Rectal smooth muscle tissue (tissue), 1 donor: Measurements from ENCODE around the gene RRAGB.
"Not testable (repeated sequence)": the region's sequence is repeated elsewhere in the genome, so short reads cannot be mapped to it uniquely, and the experiment has no call there.

ENCODE experiments used
- H3K27ac ChIP-seq: one replicate; pipeline ENCODE4 v1.7.0; 2013; ENCODE audit warnings: low read depth, low read length, inconsistent platforms
- H3K27me3 ChIP-seq: one replicate; pipeline ENCODE4 v1.7.0; 2013; ENCODE audit warnings: low read length; ENCODE audit not compliant: control insufficient read depth, insufficient read depth
- H3K36me3 ChIP-seq: one replicate; pipeline ENCODE4 v1.7.0; 2013; ENCODE audit warnings: low read length; ENCODE audit not compliant: control insufficient read depth, insufficient read depth
- H3K4me1 ChIP-seq: one replicate; pipeline ENCODE4 v1.7.0; 2013; ENCODE audit warnings: low read length; ENCODE audit not compliant: control insufficient read depth, insufficient read depth
- H3K4me3 ChIP-seq: one replicate; pipeline ENCODE4 v1.7.0; 2013; ENCODE audit warnings: low read length
- H3K9ac ChIP-seq: one replicate; pipeline ENCODE4 v1.7.0; 2013; ENCODE audit warnings: low read length

RRAGB gene

DNA sequence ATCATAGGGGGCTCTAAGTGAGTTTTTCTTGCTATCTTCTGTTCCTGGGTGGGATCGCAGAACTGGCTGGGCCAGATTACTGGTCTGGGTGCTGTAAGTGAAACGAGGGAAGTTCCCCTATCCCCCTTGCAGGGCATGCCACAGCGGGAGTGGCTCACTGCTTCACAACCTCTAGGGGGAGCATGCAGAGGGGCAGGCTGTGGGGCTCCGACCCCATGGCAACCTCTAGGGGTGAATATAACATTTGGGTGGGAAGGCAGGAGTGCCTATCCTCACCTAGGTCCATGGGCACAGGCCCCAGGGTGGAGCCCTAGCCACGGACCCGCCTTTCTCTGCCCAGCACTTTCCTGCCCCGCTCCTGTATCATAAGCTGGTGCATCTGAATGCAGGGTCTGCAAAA is 1.7 kb upstream of the RRAGB start:
- Histone ChIP-seq H3K4me3 (no peak overlapping the region), H3K9ac (no peak overlapping the region), H3K36me3 (no peaks in the 10 kb centered on the region), H3K27ac (no peak overlapping the region), H3K4me1 (no peaks in the 10 kb centered on the region), H3K27me3 (no peaks in the 10 kb centered on the region)

DNA sequence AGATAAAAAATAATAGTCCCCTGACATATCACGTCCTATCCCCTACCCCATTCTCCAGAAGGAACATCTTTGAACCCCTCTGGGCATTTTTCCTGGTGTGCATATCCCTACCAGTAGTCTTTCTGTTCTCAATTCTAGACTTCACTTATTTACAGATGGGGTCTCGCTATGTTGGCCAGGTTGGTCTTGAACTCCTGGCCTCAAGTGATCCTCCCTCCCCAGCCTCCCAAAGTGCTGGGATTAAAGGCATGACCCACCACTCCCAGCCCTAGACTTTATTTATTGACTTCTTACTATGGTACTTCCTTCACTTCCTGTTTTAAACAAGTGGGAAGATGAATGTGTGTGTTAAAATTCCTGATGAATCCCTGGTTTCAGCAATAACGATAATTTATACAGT is 612 bp upstream of the RRAGB start:
- H3K4me3 ChIP-seq = peak overlapping the region; percentile 49
- peak overlapping the region; percentile 60 for H3K27ac ChIP-seq
- no peaks in the 10 kb centered on the region for H3K36me3 ChIP-seq
- no peaks in the 10 kb centered on the region for H3K27me3 ChIP-seq
- H3K9ac ChIP-seq = no peak overlapping the region
- no peaks in the 10 kb centered on the region for H3K4me1 ChIP-seq

- H3K27ac ChIP-seq = no peak overlapping the region
- H3K36me3 ChIP-seq = no peaks in the 10 kb centered on the region
- H3K9ac ChIP-seq = no peak overlapping the region
- no peak overlapping the region for H3K4me3 ChIP-seq
- H3K4me1 ChIP-seq = no peaks in the 10 kb centered on the region
- no peaks in the 10 kb centered on the region for H3K27me3 ChIP-seq
Measured at GRCh38 chrX:55731826-55732225, 14.3 kb downstream of the RRAGB start.

DNA sequence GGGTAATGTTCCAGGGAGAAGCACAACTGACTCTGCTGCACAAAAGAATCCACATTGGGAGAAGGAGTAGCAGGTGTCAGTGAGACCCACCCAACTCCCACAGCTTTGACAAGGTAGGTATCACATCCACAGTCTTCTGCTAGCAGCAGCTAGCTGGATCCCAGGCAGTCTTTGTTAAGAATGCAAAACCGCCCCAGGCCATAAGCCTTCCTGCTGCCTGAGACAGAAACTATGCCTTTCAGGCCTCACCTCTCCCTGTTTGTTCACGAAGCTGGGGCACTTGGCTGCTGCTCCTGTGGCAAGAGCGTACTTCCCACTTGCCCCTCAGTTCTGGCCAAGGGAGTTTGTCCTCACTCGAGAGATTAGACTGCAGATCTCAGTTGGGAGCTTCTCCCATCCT is 21.4 kb downstream of the RRAGB start:
- no peak overlapping the region for H3K27ac ChIP-seq
- peaks cover 12% of the 10 kb centered on the region for H3K36me3 ChIP-seq
- no peak overlapping the region for H3K4me3 ChIP-seq
- no peak overlapping the region for H3K9ac ChIP-seq
- H3K27me3 ChIP-seq = no peaks in the 10 kb centered on the region
- no peaks in the 10 kb centered on the region for H3K4me1 ChIP-seq

DNA sequence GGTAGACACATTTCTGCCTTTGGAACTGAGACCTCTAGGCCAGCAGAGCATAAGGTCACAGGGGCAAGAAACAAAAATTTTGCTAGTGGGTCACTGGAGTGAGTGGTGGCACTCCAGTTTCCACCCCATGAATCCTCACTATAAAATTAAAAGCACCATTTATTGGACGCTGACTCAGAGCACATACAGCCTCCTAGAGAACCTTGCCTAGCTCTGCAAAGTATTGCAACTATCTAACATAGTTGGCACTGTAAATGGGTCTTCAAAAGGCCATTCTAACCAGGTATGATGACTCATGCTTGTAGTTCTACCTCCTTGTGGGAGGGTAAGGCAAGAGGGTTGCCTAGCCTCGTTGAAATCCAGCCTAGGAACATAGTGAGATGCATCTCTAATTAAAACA is 25.1 kb downstream of the RRAGB start:
- Histone ChIP-seq H3K36me3 (peaks cover 13% of the 10 kb centered on the region), H3K9ac (no peak overlapping the region), H3K27ac (no peak overlapping the region), H3K4me3 (no peak overlapping the region), H3K27me3 (no peaks in the 10 kb centered on the region), H3K4me1 (no peaks in the 10 kb centered on the region)

DNA sequence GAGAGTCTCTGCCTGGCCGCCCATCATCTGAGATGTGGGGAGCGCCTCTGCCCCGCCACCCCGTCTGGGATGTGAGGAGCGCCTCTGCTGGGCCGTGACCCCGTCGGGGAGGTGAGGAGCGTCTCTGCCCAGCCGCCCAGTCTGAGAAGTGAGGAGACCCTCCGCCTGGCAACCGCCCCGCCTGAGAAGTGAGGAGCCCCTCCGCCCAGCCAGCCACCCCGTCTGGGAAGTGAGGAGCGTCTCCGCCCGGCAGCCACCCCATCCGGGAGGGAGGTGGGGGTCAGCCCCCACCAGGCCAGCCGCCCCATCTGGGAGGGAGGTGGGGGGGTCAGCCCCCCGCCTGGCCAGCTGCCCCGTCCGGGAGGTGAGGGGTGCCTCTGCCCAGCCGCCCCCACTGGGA is 30.9 kb downstream of the RRAGB start:
- not testable (repeated sequence) for H3K27ac ChIP-seq, H3K27me3 ChIP-seq, H3K9ac ChIP-seq, H3K4me1 ChIP-seq, H3K36me3 ChIP-seq, H3K4me3 ChIP-seq

DNA sequence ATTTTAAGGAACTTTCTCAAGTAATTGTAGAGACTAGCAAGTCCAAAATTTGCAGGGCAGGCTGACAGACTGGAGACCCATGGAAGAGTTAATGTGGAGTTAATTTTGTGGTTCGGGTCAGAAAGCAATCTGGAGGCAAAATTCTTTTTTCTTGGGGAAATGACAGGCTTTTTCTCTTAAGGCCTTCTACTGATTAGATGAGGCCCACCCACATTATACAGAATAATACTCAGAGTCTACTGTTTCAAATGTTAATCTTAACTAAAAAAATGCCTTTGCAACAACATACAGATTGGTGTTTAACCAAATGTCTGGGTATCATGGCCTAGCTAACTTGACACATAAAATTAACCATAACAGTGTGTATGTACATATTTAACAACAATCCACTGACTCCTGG is 32.7 kb downstream of the RRAGB start:
- no peaks in the 10 kb centered on the region for H3K4me1 ChIP-seq
- H3K27ac ChIP-seq = no peak overlapping the region
- no peak overlapping the region for H3K4me3 ChIP-seq
- no peaks in the 10 kb centered on the region for H3K27me3 ChIP-seq
- peaks cover 5% of the 10 kb centered on the region for H3K36me3 ChIP-seq
- no peak overlapping the region for H3K9ac ChIP-seq

- Histone ChIP-seq H3K27me3 (no peaks in the 10 kb centered on the region), H3K4me1 (no peaks in the 10 kb centered on the region), H3K27ac (no peak overlapping the region), H3K4me3 (no peak overlapping the region), H3K9ac (no peak overlapping the region), H3K36me3 (no peaks in the 10 kb centered on the region)
Measured at GRCh38 chrX:55754861-55755294, 37.3 kb downstream of the RRAGB start.

GRCh38 chrX:55758033-55758432 is 40.5 kb downstream of the RRAGB start:
- Histone ChIP-seq H3K36me3 (no peaks in the 10 kb centered on the region), H3K4me1 (no peaks in the 10 kb centered on the region), H3K9ac (no peak overlapping the region), H3K4me3 (no peak overlapping the region), H3K27ac (no peak overlapping the region), H3K27me3 (no peaks in the 10 kb centered on the region)

GRCh38 chrX:55759478-55759877 is 41.9 kb downstream of the RRAGB start:
- Histone ChIP-seq H3K9ac (no peak overlapping the region), H3K27ac (no peak overlapping the region), H3K27me3 (no peaks in the 10 kb centered on the region), H3K4me1 (no peaks in the 10 kb centered on the region), H3K36me3 (no peaks in the 10 kb centered on the region), H3K4me3 (no peak overlapping the region)

- Histone ChIP-seq H3K4me1 (no peaks in the 10 kb centered on the region), H3K27ac (no peak overlapping the region), H3K4me3 (no peak overlapping the region), H3K27me3 (no peaks in the 10 kb centered on the region), H3K36me3 (no peaks in the 10 kb centered on the region), H3K9ac (no peak overlapping the region)
Measured at GRCh38 chrX:55767100-55767499, 49.6 kb downstream of the RRAGB start.

- not testable (repeated sequence) for H3K9ac ChIP-seq, H3K36me3 ChIP-seq, H3K4me1 ChIP-seq, H3K27ac ChIP-seq, H3K27me3 ChIP-seq, H3K4me3 ChIP-seq
Measured at GRCh38 chrX:55774419-55774818, 56.9 kb downstream of the RRAGB start.

GRCh38 chrX:55777596-55777995 is 60.0 kb downstream of the RRAGB start:
- H3K9ac ChIP-seq = no peak overlapping the region
- H3K27me3 ChIP-seq = no peaks in the 10 kb centered on the region
- H3K4me1 ChIP-seq = no peaks in the 10 kb centered on the region
- no peaks in the 10 kb centered on the region for H3K36me3 ChIP-seq
- no peak overlapping the region for H3K27ac ChIP-seq
- no peak overlapping the region for H3K4me3 ChIP-seq

DNA sequence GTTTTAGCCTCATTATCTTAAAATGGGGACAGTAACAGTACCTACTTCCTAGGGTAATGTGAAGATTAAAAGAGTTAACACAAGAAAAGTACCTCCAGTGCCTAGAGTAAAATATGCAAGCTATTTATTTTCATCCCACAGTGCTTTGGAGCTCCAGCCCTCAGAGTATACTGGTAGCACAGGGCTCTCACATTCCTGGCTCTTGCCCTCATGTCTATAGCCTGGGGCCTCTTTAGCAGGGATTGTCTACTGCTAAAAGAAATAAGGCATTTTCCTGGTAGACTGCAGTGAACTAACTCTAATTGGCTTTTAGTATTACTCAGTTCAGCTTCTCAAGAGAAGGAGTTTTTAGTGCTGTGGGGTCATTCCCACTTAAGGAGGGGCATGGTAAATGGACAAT is 60.8 kb downstream of the RRAGB start:
- H3K4me3 ChIP-seq = no peak overlapping the region
- no peak overlapping the region for H3K27ac ChIP-seq
- H3K27me3 ChIP-seq = no peaks in the 10 kb centered on the region
- no peaks in the 10 kb centered on the region for H3K4me1 ChIP-seq
- no peaks in the 10 kb centered on the region for H3K36me3 ChIP-seq
- no peak overlapping the region for H3K9ac ChIP-seq
